ENCODE data around the gene ONECUT2.
"Not testable (repeated sequence)": the region's sequence is repeated elsewhere in the genome, so short reads cannot be mapped to it uniquely, and the experiment has no call there.

ONECUT2 gene

DNA sequence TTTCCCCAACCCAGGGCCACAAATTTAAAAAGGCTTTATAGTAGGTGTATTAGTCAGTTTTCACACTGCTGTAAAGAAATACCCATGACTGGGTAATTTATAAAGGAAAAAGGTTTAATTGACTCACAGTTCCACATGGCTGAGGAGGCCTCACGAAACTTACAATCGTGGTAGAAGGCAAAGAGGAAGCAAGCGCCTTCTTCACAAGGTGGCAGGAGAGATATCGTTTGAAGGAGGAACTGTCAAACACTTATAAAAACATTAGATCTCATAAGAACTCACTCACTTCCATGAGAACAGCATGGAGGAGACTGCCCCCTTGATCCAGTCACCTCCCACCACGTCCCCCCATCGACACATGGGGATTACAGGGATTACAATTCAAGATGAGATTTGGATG lies 80.9 kb downstream of the ONECUT2 start:
- Histone ChIP-seq H3K9me2 (replicated peaks; ENCODE audit: low read depth, low read length) (no peaks in the 10 kb centered on the region), H3K4me3 (ENCODE audit: low read length, poor library complexity, severe bottlenecking) (no peak overlapping the region), H4K20me1 (ENCODE audit: insufficient read depth, low read length, poor library complexity, severe bottlenecking) (no peaks in the 10 kb centered on the region), H3K27me3 (ENCODE audit: insufficient read depth, low read length, poor library complexity, severe bottlenecking) (no peaks in the 10 kb centered on the region), H2AFZ (ENCODE audit: low read length) (no peak overlapping the region), H3K9me3 (ENCODE audit: insufficient read depth, low read depth, low read length) (no peaks in the 10 kb centered on the region), H3K79me2 (ENCODE audit: insufficient read depth, low read length) (no peaks in the 10 kb centered on the region), H3K9ac (ENCODE audit: low read depth, low read length, poor library complexity, severe bottlenecking) (no peak overlapping the region), H3F3A (ENCODE audit: low read depth) (no peaks in the 10 kb centered on the region), H3K4me2 (ENCODE audit: low read depth, low read length, poor library complexity, severe bottlenecking) (no peak overlapping the region), H3K36me3 (ENCODE audit: insufficient read depth, low read length) (no peaks in the 10 kb centered on the region), H3K4me1 (ENCODE audit: insufficient read depth, low read length, poor library complexity, severe bottlenecking) (no peaks in the 10 kb centered on the region)
- TF ChIP-seq, protein P1, sequence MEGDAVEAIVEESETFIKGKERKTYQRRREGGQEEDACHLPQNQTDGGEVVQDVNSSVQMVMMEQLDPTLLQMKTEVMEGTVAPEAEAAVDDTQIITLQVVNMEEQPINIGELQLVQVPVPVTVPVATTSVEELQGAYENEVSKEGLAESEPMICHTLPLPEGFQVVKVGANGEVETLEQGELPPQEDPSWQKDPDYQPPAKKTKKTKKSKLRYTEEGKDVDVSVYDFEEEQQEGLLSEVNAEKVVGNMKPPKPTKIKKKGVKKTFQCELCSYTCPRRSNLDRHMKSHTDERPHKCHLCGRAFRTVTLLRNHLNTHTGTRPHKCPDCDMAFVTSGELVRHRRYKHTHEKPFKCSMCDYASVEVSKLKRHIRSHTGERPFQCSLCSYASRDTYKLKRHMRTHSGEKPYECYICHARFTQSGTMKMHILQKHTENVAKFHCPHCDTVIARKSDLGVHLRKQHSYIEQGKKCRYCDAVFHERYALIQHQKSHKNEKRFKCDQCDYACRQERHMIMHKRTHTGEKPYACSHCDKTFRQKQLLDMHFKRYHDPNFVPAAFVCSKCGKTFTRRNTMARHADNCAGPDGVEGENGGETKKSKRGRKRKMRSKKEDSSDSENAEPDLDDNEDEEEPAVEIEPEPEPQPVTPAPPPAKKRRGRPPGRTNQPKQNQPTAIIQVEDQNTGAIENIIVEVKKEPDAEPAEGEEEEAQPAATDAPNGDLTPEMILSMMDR (conservative IDR thresholded peaks at IDR 0.05; ENCODE audit: low read length), result no peak
- no peak for TF ChIP-seq EZH2phosphoT487 (IDR thresholded peaks at IDR 0.05; ENCODE audit: borderline replicate concordance)

DNA sequence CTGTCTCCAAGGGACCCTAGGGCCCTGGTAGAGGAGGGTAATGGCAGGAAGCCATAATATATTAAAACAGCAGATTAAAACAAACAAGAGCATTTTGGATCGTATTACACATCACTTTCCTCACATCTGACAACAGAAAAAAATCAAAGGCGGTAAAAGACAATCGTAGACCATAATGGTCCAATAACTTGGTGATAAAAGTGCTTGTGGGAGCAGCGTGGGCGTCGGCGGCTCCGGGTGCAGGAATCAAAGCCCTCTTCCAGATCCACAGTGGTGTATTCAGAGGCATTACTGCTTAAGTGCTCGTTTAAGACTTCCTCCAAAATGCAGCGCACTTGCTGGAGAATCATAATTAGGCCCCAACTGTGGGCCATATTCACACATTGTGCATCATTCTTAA lies 83.4 kb downstream of the ONECUT2 start:
- no peak for TF ChIP-seq EZH2phosphoT487 (IDR thresholded peaks at IDR 0.05; ENCODE audit: borderline replicate concordance)
- TF ChIP-seq, protein P1 (conservative IDR thresholded peaks at IDR 0.05; ENCODE audit: low read length), result no peak
- H2AFZ ChIP-seq (ENCODE audit: low read length), result no peak overlapping the region
- H3K9me3 ChIP-seq (ENCODE audit: insufficient read depth, low read depth, low read length), result no peaks in the 10 kb centered on the region
- H3K4me2 ChIP-seq (ENCODE audit: low read depth, low read length, poor library complexity, severe bottlenecking), result no peak overlapping the region
- no peaks in the 10 kb centered on the region for H3K27me3 ChIP-seq (ENCODE audit: insufficient read depth, low read length, poor library complexity, severe bottlenecking)
- no peak overlapping the region for H3K9ac ChIP-seq (ENCODE audit: low read depth, low read length, poor library complexity, severe bottlenecking)
- no peak overlapping the region for H3K4me3 ChIP-seq (ENCODE audit: low read length, poor library complexity, severe bottlenecking)
- H3F3A ChIP-seq (ENCODE audit: low read depth), result no peaks in the 10 kb centered on the region
- no peaks in the 10 kb centered on the region for H3K9me2 ChIP-seq (replicated peaks; ENCODE audit: low read depth, low read length)
- no peaks in the 10 kb centered on the region for H3K36me3 ChIP-seq (ENCODE audit: insufficient read depth, low read length)
- no peaks in the 10 kb centered on the region for H4K20me1 ChIP-seq (ENCODE audit: insufficient read depth, low read length, poor library complexity, severe bottlenecking)
- H3K79me2 ChIP-seq (ENCODE audit: insufficient read depth, low read length), result no peaks in the 10 kb centered on the region
- H3K4me1 ChIP-seq (ENCODE audit: insufficient read depth, low read length, poor library complexity, severe bottlenecking), result no peaks in the 10 kb centered on the region

DNA sequence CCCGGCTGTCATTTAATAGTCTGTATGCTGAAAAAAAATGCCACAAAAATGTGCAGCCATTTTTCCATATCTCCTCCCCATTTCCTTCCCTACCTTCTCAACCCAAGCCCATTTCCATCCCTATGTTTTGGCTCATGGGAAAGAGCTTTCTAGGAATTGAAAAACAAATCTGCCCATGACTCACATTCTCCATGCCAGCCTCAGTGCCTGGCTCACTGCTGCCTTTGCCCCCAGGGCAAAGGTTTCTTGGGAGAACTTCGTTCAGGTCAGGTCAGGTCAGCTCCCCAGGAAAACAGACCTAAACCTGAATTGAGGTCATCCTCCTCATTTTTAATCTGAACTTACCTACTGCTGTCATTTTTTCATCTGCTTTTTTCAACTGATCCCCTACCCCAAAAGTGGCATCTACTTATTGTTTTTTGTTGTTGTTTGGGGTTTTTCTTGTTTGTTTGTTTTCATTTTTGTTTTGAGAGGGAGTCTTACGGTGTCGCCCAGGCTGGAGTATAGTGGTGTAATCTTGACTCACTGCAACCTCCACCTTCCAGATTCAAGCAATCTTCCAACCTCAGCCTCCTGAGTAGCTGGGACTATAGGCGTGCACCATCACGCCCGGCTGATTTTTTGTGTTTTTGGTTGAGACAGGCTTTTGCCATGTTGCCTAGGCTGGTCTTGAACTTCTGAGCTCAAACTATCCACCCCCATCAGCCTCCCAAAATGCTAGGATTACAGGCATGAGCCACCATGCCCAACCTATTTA lies 84.7 kb downstream of the ONECUT2 start:
- no peak for TF ChIP-seq EZH2phosphoT487 (IDR thresholded peaks at IDR 0.05; ENCODE audit: borderline replicate concordance)
- TF ChIP-seq, protein P1 (conservative IDR thresholded peaks at IDR 0.05; ENCODE audit: low read length), result no peak
- Histone ChIP-seq H3K9me2 (replicated peaks; ENCODE audit: low read depth, low read length) (no peaks in the 10 kb centered on the region), H3K4me1 (ENCODE audit: insufficient read depth, low read length, poor library complexity, severe bottlenecking) (no peaks in the 10 kb centered on the region), H3K9ac (ENCODE audit: low read depth, low read length, poor library complexity, severe bottlenecking) (no peak overlapping the region), H3K36me3 (ENCODE audit: insufficient read depth, low read length) (no peaks in the 10 kb centered on the region), H3K4me3 (ENCODE audit: low read length, poor library complexity, severe bottlenecking) (no peak overlapping the region), H3K4me2 (ENCODE audit: low read depth, low read length, poor library complexity, severe bottlenecking) (no peak overlapping the region), H2AFZ (ENCODE audit: low read length) (no peak overlapping the region), H3F3A (ENCODE audit: low read depth) (no peaks in the 10 kb centered on the region), H3K27me3 (ENCODE audit: insufficient read depth, low read length, poor library complexity, severe bottlenecking) (no peaks in the 10 kb centered on the region), H4K20me1 (ENCODE audit: insufficient read depth, low read length, poor library complexity, severe bottlenecking) (no peaks in the 10 kb centered on the region), H3K79me2 (ENCODE audit: insufficient read depth, low read length) (no peaks in the 10 kb centered on the region), H3K9me3 (ENCODE audit: insufficient read depth, low read depth, low read length) (no peaks in the 10 kb centered on the region)

- not testable (repeated sequence) for H3K79me2 ChIP-seq (ENCODE audit: insufficient read depth, low read length); H3K36me3 ChIP-seq (ENCODE audit: insufficient read depth, low read length); H3K9me2 ChIP-seq (replicated peaks; ENCODE audit: low read depth, low read length); H3K27me3 ChIP-seq (ENCODE audit: insufficient read depth, low read length, poor library complexity, severe bottlenecking); H3F3A ChIP-seq (ENCODE audit: low read depth); H3K9ac ChIP-seq (ENCODE audit: low read depth, low read length, poor library complexity, severe bottlenecking); H2AFZ ChIP-seq (ENCODE audit: low read length); H3K4me3 ChIP-seq (ENCODE audit: low read length, poor library complexity, severe bottlenecking); H4K20me1 ChIP-seq (ENCODE audit: insufficient read depth, low read length, poor library complexity, severe bottlenecking); H3K4me1 ChIP-seq (ENCODE audit: insufficient read depth, low read length, poor library complexity, severe bottlenecking); H3K4me2 ChIP-seq (ENCODE audit: low read depth, low read length, poor library complexity, severe bottlenecking); H3K9me3 ChIP-seq (ENCODE audit: insufficient read depth, low read depth, low read length)
These were observed 87.2 kb downstream of the ONECUT2 start for GRCh38 chr18:57522348-57522747.
